Common myeloid progenitor, CD34-positive (primary cell): ENCODE results near the gene NPPB.

Source experiments
- CTCF ChIA-PET: fragments of 350-600 bp; sonication (Branson Sonifier 250); formaldehyde crosslinking; loops from one replicate; lab custom pipeline; 2021; ENCODE audit warnings: antibody characterized with exemption; lab: Charles Lee
- POLR2A ChIA-PET: fragments of 350-600 bp; sonication (Branson Sonifier 250); formaldehyde crosslinking; loops from one replicate; lab custom pipeline; 2021; ENCODE audit warnings: antibody characterized with exemption; lab: Charles Lee
- DNase-seq, 3 donors: peaks; one replicate each; pipeline versions ENCODE4 v3.0.0 to v3.0.0-alpha.2; 2013
- H3K27ac ChIP-seq, 2 experiments: 1 replicate in 1 of 2; 2 replicates in 1 of 2; pipeline ENCODE4 v1.7.0; 2013; ENCODE audit warnings: inconsistent platforms in 2 of 2, low read length in 2 of 2, mild to moderate bottlenecking in 2 of 2, low read depth in 1 of 2, moderate library complexity in 1 of 2; ENCODE audit not compliant: severe bottlenecking in 2 of 2, insufficient read depth in 1 of 2, poor library complexity in 1 of 2
- H3K27me3 ChIP-seq, 5 experiments: replicated peaks in 2 of 5; 1 replicate in 3 of 5; 2 replicates in 2 of 5; pipeline versions ENCODE4 v1.6.1 to v1.7.0; 2013; ENCODE audit warnings: low read length in 4 of 5, mild to moderate bottlenecking in 2 of 5, moderate library complexity in 2 of 5, inconsistent platforms in 1 of 5; ENCODE audit not compliant: insufficient read depth in 5 of 5, control insufficient read depth in 4 of 5
- H3K36me3 ChIP-seq, 4 experiments: 1 replicate in 2 of 4; 2 replicates in 2 of 4; pipeline versions ENCODE4 v1.6.1 to v1.7.0; 2013; ENCODE audit warnings: low read length in 3 of 4, control low read depth in 1 of 4, mild to moderate bottlenecking in 1 of 4; ENCODE audit not compliant: control insufficient read depth in 4 of 4, insufficient read depth in 4 of 4
- H3K4me1 ChIP-seq, 4 experiments: 1 replicate in 3 of 4; 2 replicates in 1 of 4; pipeline versions ENCODE4 v1.6.1 to v1.7.1; 2013; ENCODE audit warnings: low read length in 3 of 4, mild to moderate bottlenecking in 3 of 4, control low read depth in 1 of 4, inconsistent platforms in 1 of 4, moderate library complexity in 1 of 4; ENCODE audit not compliant: control insufficient read depth in 4 of 4, insufficient read depth in 4 of 4; ENCODE audit errors: control extremely low read depth in 1 of 4
- H3K4me3 ChIP-seq, 7 experiments: 1 replicate in 4 of 7; 2 replicates in 3 of 7; pipeline versions ENCODE4 v1.5.1 to v1.7.0; 2013; ENCODE audit warnings: mild to moderate bottlenecking in 7 of 7, low read length in 6 of 7, moderate library complexity in 6 of 7, inconsistent platforms in 2 of 7, low read depth in 2 of 7, control low read depth in 1 of 7; ENCODE audit not compliant: insufficient read depth in 4 of 7, control insufficient read depth in 1 of 7; ENCODE audit errors: extremely low read depth in 1 of 7
- H3K9me3 ChIP-seq, 5 experiments: 1 replicate in 4 of 5; 2 replicates in 1 of 5; pipeline versions ENCODE4 v1.6.1 to v1.7.1; 2013; ENCODE audit warnings: low read length in 4 of 5, mild to moderate bottlenecking in 2 of 5, inconsistent platforms in 1 of 5, low read depth in 1 of 5, moderate library complexity in 1 of 5; ENCODE audit not compliant: control insufficient read depth in 4 of 5, insufficient read depth in 2 of 5; ENCODE audit errors: control extremely low read depth in 1 of 5
- WGBS: methylation state at CpG from one replicate; pipeline ENCODE4 v1.1.5; 2013; ENCODE audit not compliant: insufficient coverage; 5-methylcytosine and 5-hydroxymethylcytosine counted together

The NPPB gene

GRCh38 chr1:11851180-11851579 lies 7.6 kb downstream of the NPPB start:
- Histone ChIP-seq H3K27ac (no peak overlapping the region), H3K36me3 (peaks cover 0 to 20% (median 0%) of the 10 kb centered on the region in 4 experiments), H3K27me3 (peaks cover 0 to 5% (median 0%) of the 10 kb centered on the region in 5 experiments), H3K9me3 (no peaks in the 10 kb centered on the region), H3K4me3 (no peak overlapping the region), H3K4me1 (peaks cover 0 to 8% (median 8%) of the 10 kb centered on the region in 4 experiments)
- ChIA-PET CTCF (no interaction called here), POLR2A (no interaction called here)
- 91% methylated on average over 7 of the region's 7 CpGs for whole genome bisulfite sequencing
- DNase-seq = peak in 2 of 3 donors; percentile 27 to 28

DNA sequence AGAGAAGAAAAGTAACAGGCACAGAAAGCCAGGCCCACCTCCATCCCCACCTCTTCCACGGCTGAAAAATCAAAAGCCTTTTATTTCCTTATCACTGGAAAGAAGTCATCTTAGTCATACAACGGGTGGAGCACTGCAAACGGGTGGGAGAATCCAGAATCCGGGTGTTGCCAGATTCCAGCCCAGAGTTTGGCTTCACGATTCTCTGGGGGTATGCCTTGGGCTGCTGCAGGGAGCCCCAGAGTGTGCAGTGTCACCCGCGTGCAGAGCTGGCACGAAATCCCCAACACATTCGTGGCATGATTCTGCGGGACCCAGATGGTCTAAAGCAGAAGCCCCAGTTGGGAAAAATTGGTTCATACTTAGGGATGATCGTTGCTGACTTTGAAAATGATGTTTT lies 8.6 kb downstream of the NPPB start:
- CTCF ChIA-PET = no interaction called here
- peaks cover 0 to 8% (median 8%) of the 10 kb centered on the region in 4 experiments for H3K4me1 ChIP-seq
- 92% methylated on average over 10 of the region's 11 CpGs for WGBS

DNA sequence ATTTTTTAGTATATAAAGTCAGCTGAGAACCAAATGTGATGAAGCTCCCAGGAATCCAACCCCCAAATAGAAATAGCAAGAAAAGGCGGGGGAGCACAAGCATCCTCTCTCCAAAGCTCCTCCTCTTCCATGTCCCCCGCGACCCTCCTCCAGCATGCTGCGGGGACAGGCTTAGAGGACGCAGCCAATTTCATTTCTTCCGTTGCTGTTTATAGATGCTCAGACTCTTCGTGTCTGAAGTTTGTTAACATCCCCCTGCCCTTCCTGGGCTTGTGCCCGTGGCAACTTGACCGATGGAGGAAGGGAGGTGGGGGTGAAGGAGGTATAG lies 10.4 kb downstream of the NPPB start:
- no peak overlapping the region for H3K27ac ChIP-seq
- H3K27me3 ChIP-seq = peaks cover 0 to 2% (median 0%) of the 10 kb centered on the region in 5 experiments
- ChIA-PET CTCF (interaction anchor here (0.8 kb wide), 1 partner anchor 10 kb away, joined by 3 read pairs; no protein-coding TSS in a partner anchor), POLR2A (interaction anchor here (0.8 kb wide), 1 partner anchor 39 kb away, joined by 3 read pairs; no protein-coding TSS in a partner anchor)
- DNase-seq = no peak
- no peak overlapping the region for H3K4me3 ChIP-seq
- no peaks in the 10 kb centered on the region for H3K9me3 ChIP-seq
- peaks cover 2 to 18% (median 12%) of the 10 kb centered on the region in 4 experiments for H3K4me1 ChIP-seq
- 99% methylated on average over 7 of the region's 9 CpGs for WGBS
- peaks cover 0 to 43% (median 2%) of the 10 kb centered on the region in 4 experiments for H3K36me3 ChIP-seq

More for the DNA sequence above, 8.6 kb downstream of the NPPB start:
- Histone ChIP-seq H3K9me3 (no peaks in the 10 kb centered on the region), H3K4me3 (no peak overlapping the region), H3K36me3 (peaks cover 0 to 27% (median 0%) of the 10 kb centered on the region in 4 experiments), H3K27ac (no peak overlapping the region), H3K27me3 (peaks cover 0 to 4% (median 0%) of the 10 kb centered on the region in 5 experiments)
- no peak for DNase-seq
- POLR2A ChIA-PET = no interaction called here

- H3K9me3 ChIP-seq = no peaks in the 10 kb centered on the region
- H3K36me3 ChIP-seq = peaks cover 0 to 44% (median 2%) of the 10 kb centered on the region in 4 experiments
- DNase-seq = peak in 2 of 3 donors; percentile 17 to 27
- POLR2A ChIA-PET = interaction anchor here (0.8 kb wide), 1 partner anchor 39 kb away, joined by 3 read pairs; no protein-coding TSS in a partner anchor
- H3K4me3 ChIP-seq = no peak within 1 kb of the TSS
- H3K4me1 ChIP-seq = peaks cover 3 to 23% (median 16%) of the 10 kb centered on the region in 4 experiments
- no peak within 1 kb of the TSS for H3K27ac ChIP-seq
- peaks cover 0 to under 1% (median 0%) of the 10 kb centered on the region in 5 experiments for H3K27me3 ChIP-seq
- CTCF ChIA-PET = interaction anchor here (0.8 to 1.1 kb wide), 3 partner anchors 10 to 33 kb away, joined by 3 read pairs; no protein-coding TSS in a partner anchor
- 59% methylated on average over 14 of the region's 18 CpGs for WGBS
Observed at GRCh38 chr1:11847667-11848372, 10.9 kb downstream of the NPPB start, which contains the start of gene NPPA. Gene NPPA (minus strand): TSS chr1:11847783. CDS start chr1:11847684, 99 bp downstream.

GRCh38 chr1:11845641-11846335 lies 13.0 kb downstream of the NPPB start:
- peak; percentile 14 to 50 (median 43) for DNase-seq
- POLR2A ChIA-PET = no interaction called here
- H3K27ac ChIP-seq = no peak overlapping the region
- WGBS = 100% methylated on average over 3 of the region's 5 CpGs
- no peak overlapping the region for H3K4me3 ChIP-seq
- CTCF ChIA-PET = interaction anchor here (2.7 kb wide), 1 partner anchor 47 kb away, joined by 10 read pairs; no protein-coding TSS in a partner anchor
- H3K4me1 ChIP-seq = peaks cover 8 to 44% (median 33%) of the 10 kb centered on the region in 4 experiments
- peaks cover 0 to 63% (median 4%) of the 10 kb centered on the region in 4 experiments for H3K36me3 ChIP-seq
- H3K9me3 ChIP-seq = no peaks in the 10 kb centered on the region
- H3K27me3 ChIP-seq = no peaks in the 10 kb centered on the region

GRCh38 chr1:11842154-11843041 lies 16.3 kb downstream of the NPPB start:
- 0% methylated on average over 12 of the region's 19 CpGs for WGBS
- Histone ChIP-seq H3K27ac (peak overlapping the region in 1 of 2 experiments; percentile 44), H3K36me3 (peaks cover 5 to 83% (median 31%) of the 10 kb centered on the region in 4 experiments), H3K27me3 (no peaks in the 10 kb centered on the region), H3K9me3 (no peaks in the 10 kb centered on the region), H3K4me1 (peaks cover 8 to 41% (median 37%) of the 10 kb centered on the region in 4 experiments), H3K4me3 (peak overlapping the region in 4 of 7 experiments; percentile 2 to 43 (median 18))
- ChIA-PET POLR2A (interaction anchor here (2.3 to 6.3 kb wide), 2 partner anchors 66 to 68 kb away, joined by 8 to 41 read pairs; no protein-coding TSS in a partner anchor), CTCF (interaction anchor here (0.8 to 10.1 kb wide), 4 partner anchors 13 to 51 kb away, joined by 3 to 97 read pairs (median 4); no protein-coding TSS in a partner anchor)
- peak; percentile 90 to 97 (median 96) for DNase-seq
